Left renal cortex interstitium (tissue), 4 donors: ENCODE results near the gene EZR. TPM values are rescaled to one million over a fixed set of nuclear protein-coding genes. Genes with fewer than 3 reads are reported as not detected.

Experiments
- DNase-seq, 4 donors: peaks; one replicate each; pipeline ENCODE4 v3.0.0-alpha.2; 2013; ENCODE audit warnings: low read depth in 4 of 4, low spot score in 2 of 4, missing footprints in 1 of 4
- polyA plus RNA-seq, 4 donors: library from polyadenylated mRNA; unstranded; fragments of 120-200 nt; gene quantifications; one replicate each; pipeline ENCODE4 v1.2.1, GENCODE V29; 2013; ENCODE audit not compliant: insufficient read length in 4 of 4

Gene EZR
- polyA plus RNA-seq, 4 donors, result 236 to 273 (median 248) TPM

GRCh38 chr6:158819977-158820622 lies 932 bp upstream of the EZR start:
- no peak for DNase-seq

- DNase-seq, result no peak
Measured at GRCh38 chr6:158818581-158819212, 471 bp downstream of the EZR start.

DNA sequence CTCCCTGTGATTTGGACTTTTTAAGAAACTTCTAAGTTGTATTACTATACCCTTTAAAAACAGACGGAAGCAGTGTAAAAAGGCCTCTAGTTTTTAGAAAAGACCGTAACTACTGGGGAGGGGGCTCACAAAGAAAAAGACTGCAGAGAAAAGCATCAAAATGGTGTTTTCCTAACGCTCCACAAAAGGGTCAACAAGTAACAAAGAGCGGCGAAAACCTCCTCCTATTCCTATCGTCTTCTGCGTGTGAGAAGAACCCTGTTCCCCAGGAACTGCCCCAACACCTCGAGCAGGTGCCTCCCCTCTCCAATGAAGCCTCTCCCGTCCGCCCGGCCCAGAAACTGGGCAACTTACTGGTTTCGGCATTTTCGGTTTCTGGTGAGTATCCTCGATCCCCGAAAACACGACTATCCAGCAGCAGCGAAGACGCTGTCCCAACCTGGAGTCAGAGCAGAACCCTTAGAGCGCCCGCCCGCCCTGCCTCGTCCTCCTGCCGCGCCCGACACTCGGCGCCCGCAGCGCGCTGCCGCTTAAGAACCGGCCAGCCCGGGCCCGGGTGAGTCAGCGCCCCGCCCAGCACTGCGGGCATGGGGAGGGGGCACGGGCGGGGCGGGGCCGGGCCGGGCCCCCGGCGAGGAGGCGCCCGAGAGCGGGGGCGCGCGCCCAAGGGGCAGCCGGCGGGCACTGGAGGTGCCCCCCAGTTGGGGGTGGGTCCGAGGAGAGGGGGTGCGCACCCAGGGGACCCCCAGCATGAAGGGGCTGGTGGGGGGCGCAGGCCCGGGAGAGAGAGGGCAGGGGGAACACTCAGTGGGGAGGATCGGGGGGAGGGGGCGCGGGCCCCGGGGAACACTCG lies 1.2 kb downstream of the EZR start:
- DNase-seq, result no peak

DNA sequence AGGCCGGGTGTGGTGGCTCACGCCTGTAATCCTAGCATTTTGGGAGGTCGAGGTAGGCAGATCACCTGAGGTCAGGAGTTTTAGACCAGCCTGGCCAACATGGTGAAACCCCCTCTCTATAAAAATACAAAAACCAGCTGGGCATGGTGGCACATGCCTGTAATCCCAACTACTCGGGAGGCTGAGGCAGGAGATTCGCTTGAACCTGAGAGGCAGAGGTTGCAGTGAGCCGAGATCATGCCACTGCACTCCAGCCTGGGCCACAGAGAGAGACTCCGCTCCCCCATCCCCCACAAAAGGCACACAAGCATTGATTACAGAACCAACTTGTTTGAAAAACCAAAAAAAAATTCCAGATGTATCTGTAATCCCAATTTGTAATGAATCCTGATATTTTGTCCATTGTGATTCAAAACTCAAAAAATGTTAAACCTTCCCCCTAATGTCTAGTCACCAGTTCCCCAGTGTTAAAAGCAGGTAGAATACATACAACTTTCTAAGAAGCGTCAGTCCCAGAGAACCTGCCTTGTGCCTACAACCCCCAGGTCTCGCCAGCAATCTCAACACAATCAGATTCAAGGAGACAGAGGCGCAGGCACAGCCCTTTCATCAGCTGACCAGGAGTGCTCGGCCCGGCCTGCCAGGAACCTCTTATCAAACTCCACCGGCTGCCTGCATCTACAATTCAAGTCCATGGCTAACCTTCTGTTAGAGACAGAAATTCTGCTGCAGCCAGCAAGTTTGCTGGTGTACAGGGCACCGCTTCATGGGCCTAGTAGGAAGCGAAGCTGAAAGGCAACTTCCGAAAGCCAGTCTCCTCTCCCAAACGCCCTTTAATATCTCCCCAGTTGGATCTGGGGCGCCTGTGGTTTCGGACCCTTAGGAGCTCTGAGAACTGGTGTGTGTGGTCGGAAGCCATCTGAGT lies 2.1 kb downstream of the EZR start:
- DNase-seq, result no peak

DNA sequence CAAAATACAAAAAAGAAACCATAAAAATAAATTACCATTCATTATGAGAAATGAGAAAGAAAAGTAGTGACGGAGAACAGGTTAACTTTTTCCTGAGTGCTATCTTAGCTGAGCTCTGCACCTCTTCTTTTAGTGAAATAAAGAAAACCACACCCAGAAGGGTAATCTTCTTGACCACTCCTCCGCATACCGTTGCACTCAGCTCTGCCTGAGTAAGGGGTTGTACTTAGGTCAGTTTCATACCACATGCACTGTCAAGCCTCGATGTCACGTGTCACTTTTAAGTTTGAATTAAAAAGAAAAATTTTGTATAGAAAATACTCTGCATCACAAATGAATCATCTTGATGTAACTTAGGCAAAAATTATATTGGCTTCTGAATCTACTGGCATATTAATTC lies 2.8 kb downstream of the EZR start:
- DNase-seq, result no peak

DNA sequence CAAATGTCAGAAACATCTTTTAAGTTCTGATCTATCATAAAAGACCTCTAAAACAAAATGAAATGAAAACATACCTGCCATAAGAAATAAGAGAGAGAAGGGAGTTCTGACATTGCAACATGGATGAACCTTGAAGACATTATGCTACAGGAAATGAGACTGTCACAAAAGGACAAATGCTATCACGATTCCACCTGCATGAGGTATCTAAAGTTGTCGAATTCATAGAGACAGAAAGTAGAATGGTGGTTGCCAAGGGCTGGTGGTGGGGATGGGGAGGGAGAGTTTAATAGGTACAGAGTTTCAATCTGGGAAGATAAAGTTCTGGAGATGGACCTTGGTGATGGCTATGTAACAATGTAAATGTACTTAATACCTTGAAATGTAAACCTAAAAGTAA lies 3.3 kb downstream of the EZR start:
- DNase-seq, result no peak

DNA sequence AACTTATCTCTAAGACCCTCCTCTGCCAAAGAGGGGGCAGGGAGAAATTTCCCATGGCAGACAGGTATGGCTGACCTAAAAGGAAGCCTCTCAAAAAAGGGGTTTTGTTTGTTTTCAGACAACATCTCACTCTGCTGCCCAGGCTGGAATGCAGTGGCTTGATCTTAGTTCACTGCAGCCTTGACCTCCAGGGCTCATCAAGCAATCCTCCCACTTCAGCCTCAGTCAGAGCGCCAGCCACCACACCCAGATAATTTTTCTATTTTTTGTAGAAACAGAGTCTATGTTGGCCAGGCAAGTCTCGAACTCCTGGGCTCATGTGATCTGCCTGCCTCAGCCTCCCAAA lies 3.8 kb downstream of the EZR start:
- DNase-seq, result no peak

DNA sequence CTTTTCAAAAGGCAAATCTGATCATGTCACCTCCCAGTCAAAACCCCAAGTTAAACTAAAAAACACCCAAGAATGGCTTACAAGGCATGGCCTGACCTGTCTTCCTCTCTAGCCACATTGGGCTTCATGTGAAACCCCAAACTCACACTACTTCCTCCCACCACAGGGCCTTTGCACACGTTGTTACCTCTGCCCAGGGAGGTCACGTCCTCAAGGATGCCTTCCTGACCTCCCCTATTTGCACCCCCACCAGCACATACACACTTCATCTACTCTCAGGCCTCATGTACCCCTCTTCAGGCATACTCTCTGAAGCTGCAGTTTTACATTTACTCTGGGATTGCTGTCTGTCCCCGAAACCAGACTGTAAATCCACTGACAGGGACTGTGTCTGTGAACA lies 6.1 kb downstream of the EZR start:
- no peak for DNase-seq

GRCh38 chr6:158812611-158813010 lies 6.6 kb downstream of the EZR start:
- DNase-seq, result no peak

- no peak for DNase-seq
Measured at GRCh38 chr6:158810155-158811095, 8.7 kb downstream of the EZR start.

- no peak for DNase-seq
Measured at GRCh38 chr6:158808941-158809678, 10.1 kb downstream of the EZR start.

GRCh38 chr6:158808442-158808833 lies 10.7 kb downstream of the EZR start:
- no peak for DNase-seq

DNA sequence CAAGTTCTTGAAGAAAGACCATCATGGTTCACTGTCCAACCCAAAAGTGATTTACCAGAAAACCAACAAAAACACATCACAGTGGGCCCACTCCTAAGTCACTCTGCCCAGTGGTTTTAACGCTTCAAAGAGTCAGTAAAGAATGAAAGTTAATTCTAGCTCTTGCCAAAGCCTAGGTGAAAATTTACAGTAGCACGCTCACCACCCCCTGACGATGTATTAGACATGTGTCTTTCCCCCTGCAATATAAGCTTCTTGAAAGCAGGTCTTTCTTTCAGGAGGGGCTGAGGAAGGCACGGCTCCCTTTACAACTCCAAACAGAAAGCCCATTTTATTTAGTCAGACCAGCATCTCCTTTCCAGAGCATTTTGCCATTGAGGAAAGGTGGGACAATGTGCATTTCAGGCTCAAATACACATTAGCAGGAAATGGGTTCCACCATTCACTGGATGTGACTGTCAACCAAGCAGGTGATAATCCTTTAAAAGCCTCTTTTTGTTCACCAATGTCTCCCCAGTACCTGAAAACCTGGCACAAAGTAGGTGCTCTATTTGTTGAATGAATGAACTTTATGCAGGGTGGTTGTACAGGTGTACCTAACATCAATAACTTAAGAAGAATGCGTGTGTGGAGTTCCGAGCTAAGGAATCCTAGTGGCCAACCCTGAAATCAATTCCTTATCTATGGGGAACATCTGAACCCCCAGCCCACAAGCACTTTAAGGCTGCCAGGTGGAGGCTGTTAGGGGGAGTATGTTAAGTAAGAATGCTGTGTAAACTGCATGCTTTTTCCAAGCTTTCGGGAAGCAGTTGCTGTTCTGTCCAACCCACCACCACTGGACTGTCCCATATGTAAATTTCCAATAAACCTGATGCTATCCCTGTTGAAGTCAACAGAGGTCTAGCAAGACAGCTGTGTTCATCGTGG lies 11.4 kb downstream of the EZR start:
- DNase-seq, result no peak

- DNase-seq, result no peak
Measured at GRCh38 chr6:158805698-158806377, 13.3 kb downstream of the EZR start.

DNA sequence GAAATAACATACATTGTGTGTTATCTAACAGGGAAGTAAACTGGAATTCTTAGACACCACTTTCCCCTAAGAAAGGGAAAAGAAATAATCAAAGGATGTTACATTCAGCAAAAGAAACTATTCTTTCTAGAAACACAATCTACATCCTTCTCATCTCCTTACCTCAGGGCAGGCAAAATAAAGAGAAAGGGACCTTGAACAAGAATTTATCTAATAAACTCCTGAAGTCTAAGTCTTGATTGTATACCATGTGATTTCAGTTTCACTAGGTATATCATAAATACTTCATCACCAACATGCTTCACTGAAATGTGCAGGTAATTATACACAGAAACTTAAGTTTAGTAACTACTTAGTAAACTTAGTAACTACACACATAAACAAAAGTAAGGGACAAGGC lies 15.0 kb downstream of the EZR start:
- DNase-seq, result no peak

- DNase-seq, result no peak
Measured at GRCh38 chr6:158803733-158804143, 15.4 kb downstream of the EZR start.

- DNase-seq, result no peak
Measured at GRCh38 chr6:158801655-158802294, 17.4 kb downstream of the EZR start.
